ENCODE results near the gene ABCA1.
"Not testable (repeated sequence)": the region's sequence is repeated elsewhere in the genome, so short reads cannot be mapped to it uniquely, and the experiment has no call there.

Gene ABCA1

GRCh38 chr9:104923289-104923688 is 4.7 kb downstream of the ABCA1 start:
- TF ChIP-seq CTCF (conservative IDR thresholded peaks at IDR 0.05) (no peak), ZFX (IDR thresholded peaks at IDR 0.05) (no peak)
- no peak overlapping the region for H3K27ac ChIP-seq

GRCh38 chr9:104922748-104923147 is 5.2 kb downstream of the ABCA1 start:
- not testable (repeated sequence) for H3K27ac ChIP-seq

- H3K27ac ChIP-seq = no peak overlapping the region
- TF ChIP-seq ZFX (IDR thresholded peaks at IDR 0.05) (no peak), CTCF (conservative IDR thresholded peaks at IDR 0.05) (no peak)
Observed at GRCh38 chr9:104921067-104921741, 6.8 kb downstream of the ABCA1 start.

- TF ChIP-seq ZFX (IDR thresholded peaks at IDR 0.05) (no peak), CTCF (conservative IDR thresholded peaks at IDR 0.05) (no peak)
- H3K27ac ChIP-seq = no peak overlapping the region
Observed at GRCh38 chr9:104915753-104916152, 12.2 kb downstream of the ABCA1 start.

GRCh38 chr9:104915049-104915448 is 12.9 kb downstream of the ABCA1 start:
- no peak overlapping the region for H3K27ac ChIP-seq

GRCh38 chr9:104914466-104914865 is 13.5 kb downstream of the ABCA1 start:
- TF ChIP-seq CTCF (conservative IDR thresholded peaks at IDR 0.05) = no peak
- no peak for TF ChIP-seq ZFX (IDR thresholded peaks at IDR 0.05)
- H3K27ac ChIP-seq = no peak overlapping the region

More at GRCh38 chr9:104915049-104915448, 12.9 kb downstream of the ABCA1 start:
- no peak for TF ChIP-seq CTCF (conservative IDR thresholded peaks at IDR 0.05)
- TF ChIP-seq ZFX (IDR thresholded peaks at IDR 0.05) = no peak

GRCh38 chr9:104912606-104913005 is 15.3 kb downstream of the ABCA1 start:
- TF ChIP-seq ZFX (IDR thresholded peaks at IDR 0.05) (no peak), CTCF (conservative IDR thresholded peaks at IDR 0.05) (no peak)
- no peak overlapping the region for H3K27ac ChIP-seq

GRCh38 chr9:104911032-104911607 is 16.8 kb downstream of the ABCA1 start:
- no peak for TF ChIP-seq ZFX (IDR thresholded peaks at IDR 0.05)
- no peak for TF ChIP-seq CTCF (conservative IDR thresholded peaks at IDR 0.05)
- no peak overlapping the region for H3K27ac ChIP-seq

All from C4-2B (cell line).